K562 (cell line): Measurements from ENCODE around the gene DNMT3A. TPM values are rescaled to one million over a fixed set of nuclear protein-coding genes. Genes with fewer than 3 reads are reported as not detected.

ENCODE experiments used
- ATAC-seq: fragments of 200-7000 bp; cut with Tn5 transposase; 3 replicates; pipeline ENCODE4 v1.9.1; 2020; ENCODE audit warnings: moderate library complexity
- BruUV-seq: library from RNA; stranded (reverse); fragments of 400-500 nt; replicated peaks from 2 replicates; lab custom pipeline; 2021; lab: Mats Ljungman, UMichigan
- CTCF ChIA-PET: fragments of 300-600 bp; formaldehyde crosslinking; extraction: SDS; loops from one replicate; lab custom pipeline; 2021; ENCODE audit warnings: low intra/inter-chr PET ratio; lab: Yijun Ruan, JAX
- POLR2A ChIA-PET: fragments of 300-600, 350-650 bp; sonication (Branson Sonifier 250); formaldehyde crosslinking; extraction: SDS; loops from one replicate; lab custom pipeline; 2021; ENCODE audit warnings: antibody characterized with exemption, inconsistent platforms; lab: Yijun Ruan, JAX
- DNase-seq, 4 experiments: peaks; one replicate each; pipeline versions ENCODE4 v3.0.0 to v3.0.0-alpha.2; 2011 to 2018; ENCODE audit warnings: low spot score in 3 of 4, mixed read lengths in 3 of 4; ENCODE audit errors: extremely low read depth in 1 of 4
- FAIRE-seq: peaks from 2 replicates; lab custom pipeline; 2011; peaks lifted over from hg19 to GRCh38; lab: Jason Lieb, UNC
- H2AFZ ChIP-seq: 2 replicates; pipeline ENCODE4 v1.6.0; 2011; ENCODE audit warnings: low read depth, low read length, control low read depth, inconsistent platforms
- H3K27ac ChIP-seq: fragments of 200-600 bp; 3 replicates; pipeline ENCODE4 v1.8.0; 2011; ENCODE audit warnings: low read depth, mild to moderate bottlenecking, control low read depth, inconsistent platforms, low read length, moderate library complexity, mixed read lengths; ENCODE audit errors: extremely low read depth
- H3K27me3 ChIP-seq, 2 experiments: fragments of 300-600 bp in 1 of 2; 2 replicates in 1 of 2; 3 replicates in 1 of 2; pipeline versions ENCODE4 v1.6.0 to v1.8.0; 2011; ENCODE audit warnings: inconsistent platforms in 2 of 2, low read length in 2 of 2, mild to moderate bottlenecking in 1 of 2, mixed read lengths in 1 of 2, moderate library complexity in 1 of 2; ENCODE audit not compliant: control insufficient read depth in 2 of 2, insufficient read depth in 2 of 2
- H3K36me3 ChIP-seq: fragments of 300-600 bp; 3 replicates; pipeline ENCODE4 v1.8.0; 2011; ENCODE audit warnings: mild to moderate bottlenecking, low read length, inconsistent platforms; ENCODE audit not compliant: control insufficient read depth, insufficient read depth
- H3K4me1 ChIP-seq, 2 experiments: fragments of 200-600 bp in 1 of 2; replicated peaks in 1 of 2; 2 replicates in 1 of 2; 3 replicates in 1 of 2; pipeline versions ENCODE4 v1.5.1 to v1.8.0; 2011; ENCODE audit warnings: inconsistent platforms in 2 of 2, low read length in 2 of 2, mild to moderate bottlenecking in 1 of 2, mixed read lengths in 1 of 2, moderate library complexity in 1 of 2; ENCODE audit not compliant: control insufficient read depth in 2 of 2, insufficient read depth in 2 of 2
- H3K4me2 ChIP-seq: 2 replicates; pipeline ENCODE4 v1.6.1; 2011; ENCODE audit warnings: low read length, control low read depth, inconsistent platforms, mixed read lengths; ENCODE audit not compliant: insufficient read depth
- H3K4me3 ChIP-seq: fragments of 200-600 bp; sonication (generic), shearing (Covaris generic); 2 replicates; pipeline ENCODE4 v1.5.1; 2016; ENCODE audit warnings: control low read depth, inconsistent platforms
- H3K79me2 ChIP-seq: fragments of 200-600 bp; 3 replicates; pipeline ENCODE4 v1.8.0; 2011; ENCODE audit warnings: low read length, inconsistent platforms; ENCODE audit not compliant: control insufficient read depth, insufficient read depth
- H3K9ac ChIP-seq, 2 experiments: 2 replicates each; pipeline versions ENCODE4 v1.6.0 to v1.6.1; 2011; ENCODE audit warnings: low read depth in 2 of 2, low read length in 2 of 2, control low read depth in 1 of 2, inconsistent platforms in 1 of 2, mild to moderate bottlenecking in 1 of 2, mixed read lengths in 1 of 2; ENCODE audit not compliant: insufficient read depth in 1 of 2
- H3K9me1 ChIP-seq: one replicate; pipeline ENCODE4 v1.6.0; 2011; ENCODE audit warnings: inconsistent platforms, mild to moderate bottlenecking, low read length, moderate library complexity; ENCODE audit not compliant: control insufficient read depth, insufficient read depth
- H3K9me3 ChIP-seq: replicated peaks from 2 replicates; pipeline ENCODE4 v1.5.1; 2011; ENCODE audit warnings: low read depth, low read length, inconsistent platforms; ENCODE audit not compliant: control insufficient read depth, insufficient read depth
- H4K20me1 ChIP-seq: replicated peaks from 2 replicates; pipeline ENCODE4 v1.6.1; 2011; ENCODE audit warnings: low read length, inconsistent platforms, mixed read lengths; ENCODE audit not compliant: control insufficient read depth, insufficient read depth
- CBFA2T3 ChIP-seq: fragments of 450-650 bp; IDR thresholded peaks from 2 replicates; pipeline ENCODE4 v1.6.1; 2017
- OTX1 ChIP-seq: fragments of 450-650 bp; formaldehyde crosslinking; IDR thresholded peaks from 2 replicates; pipeline ENCODE4 v1.4.0; 2022; ENCODE audit warnings: mild to moderate bottlenecking
- TCF3 ChIP-seq: sonication (generic); formaldehyde crosslinking; IDR thresholded peaks from 2 replicates; pipeline ENCODE4 v1.4.0; 2020; ENCODE audit warnings: mild to moderate bottlenecking, missing genetic modification reagents
- WGBS: fragments of 100-300 bp; shearing (Covaris generic); methylation state at CpG from one replicate; pipeline ENCODE4 v1.1.6; 2016; ENCODE audit warnings: low coverage, mixed read lengths; ENCODE audit not compliant: insufficient coverage; ENCODE audit errors: missing lambda C conversion rate; 5-methylcytosine and 5-hydroxymethylcytosine counted together
- in situ Hi-C: fragments of 300-500 bp; cut with MboI; formaldehyde crosslinking; loops from 4 replicates; pipeline ENCODE4 v1.15.0; 2018; ENCODE audit warnings: inconsistent platforms, mixed read lengths
- intact Hi-C: fragments of 100-400 bp; cut with micrococcal nuclease; formaldehyde crosslinking; loops from 2 replicates; pipeline ENCODE4 v1.14.2; 2022
- polyA plus RNA-seq, 8 experiments: library from polyadenylated mRNA; depleted of rRNA in 4 of 8; stranded (reverse) in 5 of 8; unstranded in 3 of 8; fragments of >200 nt; fragmentation: Nextera tagmentation in 2 of 8; fragmentation: Illumina TruSeq in 1 of 8; extraction: Ambion mirVana in 2 of 8; extraction: Trizol in 1 of 8; gene quantifications; 2 replicates each; pipeline versions ENCODE4 v1.2.1 to v1.2.3, GENCODE V29; 2011 to 2014; ENCODE audit warnings: inconsistent platforms in 1 of 8, missing spikeins in 1 of 8
- total RNA-seq, 7 experiments: library from RNA; depleted of rRNA in 6 of 7; stranded (reverse); fragments of >200 nt in 6 of 7; fragmentation: Illumina TruSeq in 2 of 7; extraction: Trizol in 2 of 7; gene quantifications; 2 replicates each; pipeline versions ENCODE4 v1.2.1 to v1.2.3, GENCODE V29; 2011 to 2021; ENCODE audit warnings: low replicate concordance in 1 of 7

DNMT3A gene
- total and polyA plus RNA-seq, 9 of the 15 experiments (the other 6 are each of a cell fraction or from before 2014, with no cell fraction given): 3.0 to 16.0 (median 6.1) TPM

GRCh38 chr2:25379535-25379934 lies 37.8 kb upstream of the DNMT3A start (continued):
- TF ChIP-seq TCF3 (CRISPR knock-in tag) (no peak), OTX1 (CRISPR knock-in tag) (no peak)

GRCh38 chr2:25378731-25379490 lies 37.2 kb upstream of the DNMT3A start:
- no peak overlapping the region for H3K27ac ChIP-seq
- no peak overlapping the region for H3K9ac ChIP-seq
- intact Hi-C loops: loop anchor here (10.0 kb wide), 1 partner anchor 214 kb away; the partner anchor contains the start of gene POMC
- peaks cover 19 to 73% of the 10 kb centered on the region in 2 experiments; a peak in 4 of 5 replicates for H3K27me3 ChIP-seq
- H3K79me2 ChIP-seq: no peaks in the 10 kb centered on the region
- no peak for DNase-seq
- H3K9me3 ChIP-seq: no peaks in the 10 kb centered on the region
- BruUV-seq: no TSS peak
- POLR2A ChIA-PET: no interaction called here
- no peaks in the 10 kb centered on the region for H3K36me3 ChIP-seq
- H3K4me1 ChIP-seq: peaks cover 6 to 10% of the 10 kb centered on the region in 2 experiments; a peak in 3 of 5 replicates
- H4K20me1 ChIP-seq: peaks cover 5% of the 10 kb centered on the region
- in situ Hi-C loops: no loop called here
- peaks cover 3% of the 10 kb centered on the region for H3K9me1 ChIP-seq
- no peak overlapping the region for H3K4me3 ChIP-seq
- CTCF ChIA-PET: no interaction called here
- no peak for ATAC-seq
- no peak for FAIRE-seq
- no peak for TF ChIP-seq CBFA2T3
- H2AFZ ChIP-seq: no peak overlapping the region
- 5% methylated on average over 10 of the region's 10 CpGs for WGBS
- no peak overlapping the region for H3K4me2 ChIP-seq
